ENCODE results near the gene OR8S1.
"Not testable (repeated sequence)": the region's sequence is repeated elsewhere in the genome, so short reads cannot be mapped to it uniquely, and the experiment has no call there.

The OR8S1 gene

GRCh38 chr12:48525332-48525731, at the start of gene OR8S1:
Gene OR8S1, plus strand, starts transcription at chr12:48525632. Its CDS starts 0 bp downstream, at chr12:48525632.
- DNase-seq (ENCODE audit: low read depth in 2 of 2), result no peak

- no peak for DNase-seq (ENCODE audit: low read depth in 2 of 2)
These were observed 43.2 kb upstream of the OR8S1 start, which contains the start of gene C12orf54 for GRCh38 chr12:48482198-48482597. Gene C12orf54, plus strand, starts transcription at chr12:48482498. Its CDS starts 799 bp downstream, at chr12:48483297.

GRCh38 chr12:48482930-48483329, 42.5 kb upstream of the OR8S1 start:
- DNase-seq (ENCODE audit: low read depth in 2 of 2), result no peak

- no peak for DNase-seq (ENCODE audit: low read depth in 2 of 2)
These were observed 39.2 kb upstream of the OR8S1 start for GRCh38 chr12:48486261-48486660.

GRCh38 chr12:48486679-48487078, 38.8 kb upstream of the OR8S1 start:
- DNase-seq (ENCODE audit: low read depth in 2 of 2), result no peak

GRCh38 chr12:48489012-48489411, 36.4 kb upstream of the OR8S1 start:
- no peak for DNase-seq (ENCODE audit: low read depth in 2 of 2)

GRCh38 chr12:48489456-48489855, 36.0 kb upstream of the OR8S1 start:
- DNase-seq (ENCODE audit: low read depth in 2 of 2), result not testable (repeated sequence)

- not testable (repeated sequence) for DNase-seq (ENCODE audit: low read depth in 2 of 2)
These were observed 25.2 kb upstream of the OR8S1 start for GRCh38 chr12:48500281-48500680.

- DNase-seq (ENCODE audit: low read depth in 2 of 2), result not testable (repeated sequence)
These were observed 18.6 kb upstream of the OR8S1 start for GRCh38 chr12:48506836-48507235.

- no peak for DNase-seq (ENCODE audit: low read depth in 2 of 2)
These were observed 16.4 kb upstream of the OR8S1 start for GRCh38 chr12:48508987-48509386.

- no peak for DNase-seq (ENCODE audit: low read depth in 2 of 2)
These were observed 15.3 kb upstream of the OR8S1 start for GRCh38 chr12:48510111-48510510.

- DNase-seq (ENCODE audit: low read depth in 2 of 2), result no peak
These were observed 12.6 kb upstream of the OR8S1 start for GRCh38 chr12:48512855-48513254.

GRCh38 chr12:48514728-48515127, 10.7 kb upstream of the OR8S1 start:
- no peak for DNase-seq (ENCODE audit: low read depth in 2 of 2)

- DNase-seq (ENCODE audit: low read depth in 2 of 2), result not testable (repeated sequence)
These were observed 5.1 kb upstream of the OR8S1 start for GRCh38 chr12:48520381-48520780.

- DNase-seq (ENCODE audit: low read depth in 2 of 2), result no peak
These were observed 2.6 kb downstream of the OR8S1 start for GRCh38 chr12:48527891-48528670.

GRCh38 chr12:48532601-48533000, 7.2 kb downstream of the OR8S1 start:
- DNase-seq (ENCODE audit: low read depth in 2 of 2), result no peak

GRCh38 chr12:48536602-48537001, 11.2 kb downstream of the OR8S1 start:
- DNase-seq (ENCODE audit: low read depth in 2 of 2), result no peak

- peak; percentile 16 to 52 for DNase-seq (ENCODE audit: low read depth in 2 of 2)
These were observed 17.0 kb downstream of the OR8S1 start for GRCh38 chr12:48542300-48542928.

- no peak for DNase-seq (ENCODE audit: low read depth in 2 of 2)
These were observed 20.5 kb downstream of the OR8S1 start for GRCh38 chr12:48545833-48546469.

GRCh38 chr12:48547012-48547411, 21.6 kb downstream of the OR8S1 start:
- DNase-seq (ENCODE audit: low read depth in 2 of 2), result not testable (repeated sequence)

- not testable (repeated sequence) for DNase-seq (ENCODE audit: low read depth in 2 of 2)
These were observed 26.2 kb downstream of the OR8S1 start for GRCh38 chr12:48551636-48552035.

GRCh38 chr12:48553666-48554343, 28.4 kb downstream of the OR8S1 start:
- not testable (repeated sequence) for DNase-seq (ENCODE audit: low read depth in 2 of 2)
